ENCODE results near the gene DLL1. TPM values are rescaled to one million over a fixed set of nuclear protein-coding genes. Genes with fewer than 3 reads are reported as not detected.

The DLL1 gene
- total RNA-seq, 5 donors from 2014 or later (not counting 1 experiment from before 2014, with no cell fraction given), result 3.3 to 8.6 (median 4.7) TPM

- no peaks in the 10 kb centered on the region for H3K9me3 ChIP-seq
- peaks cover 5 to 29% of the 10 kb centered on the region in 2 donors for H3K27me3 Mint-ChIP-seq
- DNase-seq (no peak), ATAC-seq (replicated peaks in 1 of 4) (no peak)
- H3K4me3 ChIP-seq (ENCODE audit: control insufficient read depth in 1 of 2, extremely low read depth in 1 of 2, low read length in 1 of 2), result no peak overlapping the region
- no peaks in the 10 kb centered on the region for H3K4me1 ChIP-seq (ENCODE audit: control insufficient read depth in 1 of 2, extremely low read depth in 1 of 2, insufficient read depth in 2 of 2, low read length in 2 of 2)
- no peaks in the 10 kb centered on the region for H3K9me3 Mint-ChIP-seq
- ChIA-PET CTCF (no interaction called here), POLR2A (no interaction called here)
- H3K27ac Mint-ChIP-seq, result peak overlapping the region in 1 of 2 donors; percentile 61
- H3K36me3 ChIP-seq (ENCODE audit: control insufficient read depth in 2 of 2, extremely low read depth in 1 of 2, insufficient read depth in 1 of 2, low read length in 1 of 2), result no peaks in the 10 kb centered on the region
- H3K27ac ChIP-seq (ENCODE audit: low read length), result no peak overlapping the region
- peaks cover 0 to 3% (median 0%) of the 10 kb centered on the region in 3 donors for H3K4me1 Mint-ChIP-seq
- H3K36me3 Mint-ChIP-seq, result no peaks in the 10 kb centered on the region
- H3K4me3 Mint-ChIP-seq, result no peak overlapping the region
- peaks cover 0 to 58% of the 10 kb centered on the region in 2 experiments for H3K27me3 ChIP-seq (replicated peaks in 1 of 2; ENCODE audit: control insufficient read depth in 2 of 2, extremely low read depth in 1 of 2, insufficient read depth in 2 of 2, low read length in 1 of 2)
- WGBS (ENCODE audit: insufficient coverage), result 87% methylated on average over 3 of the region's 7 CpGs
Measured at GRCh38 chr6:170264086-170264485, 26.8 kb downstream of the DLL1 start.

GRCh38 chr6:170263410-170263809 is 27.5 kb downstream of the DLL1 start:
- CTCF ChIA-PET, result interaction anchor here in 1 of 2 donors (0.7 kb wide), 1 partner anchor 458 kb away, joined by 4 read pairs; no protein-coding TSS in a partner anchor
- 69% methylated on average over 6 of the region's 8 CpGs for WGBS (ENCODE audit: insufficient coverage)
- Mint-ChIP-seq H3K4me3 (no peak overlapping the region), H3K27ac (no peak overlapping the region), H3K27me3 (peaks cover 5 to 29% of the 10 kb centered on the region in 2 donors), H3K4me1 (peaks cover 0 to 3% (median 0%) of the 10 kb centered on the region in 3 donors), H3K9me3 (no peaks in the 10 kb centered on the region), H3K36me3 (no peaks in the 10 kb centered on the region)
- Histone ChIP-seq H3K4me1 (ENCODE audit: control insufficient read depth in 1 of 2, extremely low read depth in 1 of 2, insufficient read depth in 2 of 2, low read length in 2 of 2) (no peaks in the 10 kb centered on the region), H3K36me3 (ENCODE audit: control insufficient read depth in 2 of 2, extremely low read depth in 1 of 2, insufficient read depth in 1 of 2, low read length in 1 of 2) (no peaks in the 10 kb centered on the region), H3K9me3 (no peaks in the 10 kb centered on the region), H3K27me3 (replicated peaks in 1 of 2; ENCODE audit: control insufficient read depth in 2 of 2, extremely low read depth in 1 of 2, insufficient read depth in 2 of 2, low read length in 1 of 2) (peaks cover 0 to 54% of the 10 kb centered on the region in 2 experiments), H3K27ac (ENCODE audit: low read length) (no peak overlapping the region), H3K4me3 (ENCODE audit: control insufficient read depth in 1 of 2, extremely low read depth in 1 of 2, low read length in 1 of 2) (no peak overlapping the region)
- DNase-seq (no peak), ATAC-seq (replicated peaks in 1 of 4) (no peak)
- POLR2A ChIA-PET, result no interaction called here

GRCh38 chr6:170262489-170263088 is 28.3 kb downstream of the DLL1 start:
- Histone ChIP-seq H3K36me3 (ENCODE audit: control insufficient read depth in 2 of 2, extremely low read depth in 1 of 2, insufficient read depth in 1 of 2, low read length in 1 of 2) (no peaks in the 10 kb centered on the region), H3K9me3 (no peaks in the 10 kb centered on the region), H3K4me1 (ENCODE audit: control insufficient read depth in 1 of 2, extremely low read depth in 1 of 2, insufficient read depth in 2 of 2, low read length in 2 of 2) (no peaks in the 10 kb centered on the region), H3K4me3 (ENCODE audit: control insufficient read depth in 1 of 2, extremely low read depth in 1 of 2, low read length in 1 of 2) (no peak overlapping the region), H3K27ac (ENCODE audit: low read length) (no peak overlapping the region), H3K27me3 (replicated peaks in 1 of 2; ENCODE audit: control insufficient read depth in 2 of 2, extremely low read depth in 1 of 2, insufficient read depth in 2 of 2, low read length in 1 of 2) (peaks cover 0 to 46% of the 10 kb centered on the region in 2 experiments)
- H3K36me3 Mint-ChIP-seq, result no peaks in the 10 kb centered on the region
- ATAC-seq (replicated peaks in 1 of 4) (no peak), DNase-seq (no peak)
- H3K27ac Mint-ChIP-seq, result no peak overlapping the region
- H3K4me3 Mint-ChIP-seq, result no peak overlapping the region
- no peaks in the 10 kb centered on the region for H3K9me3 Mint-ChIP-seq
- peaks cover 0 to 3% (median 0%) of the 10 kb centered on the region in 3 donors for H3K4me1 Mint-ChIP-seq
- ChIA-PET POLR2A (interaction anchor here in 1 of 2 donors (0.6 kb wide), 1 partner anchor 41 kb away, joined by 3 read pairs; no protein-coding TSS in a partner anchor), CTCF (interaction anchor here in 1 of 2 donors (0.7 kb wide), 2 partner anchors 12 to 457 kb away, joined by 4 to 14 read pairs; no protein-coding TSS in a partner anchor)
- peaks cover 9 to 24% of the 10 kb centered on the region in 2 donors for H3K27me3 Mint-ChIP-seq
- WGBS (ENCODE audit: insufficient coverage), result 64% methylated on average over 17 of the region's 22 CpGs

- Mint-ChIP-seq H3K4me1 (peaks cover 0 to 3% (median 0%) of the 10 kb centered on the region in 3 donors), H3K9me3 (no peaks in the 10 kb centered on the region), H3K36me3 (no peaks in the 10 kb centered on the region), H3K4me3 (no peak overlapping the region), H3K27me3 (peaks cover 10 to 24% of the 10 kb centered on the region in 2 donors), H3K27ac (no peak overlapping the region)
- H3K9me3 ChIP-seq, result no peaks in the 10 kb centered on the region
- H3K36me3 ChIP-seq (ENCODE audit: control insufficient read depth in 2 of 2, extremely low read depth in 1 of 2, insufficient read depth in 1 of 2, low read length in 1 of 2), result no peaks in the 10 kb centered on the region
- ATAC-seq (replicated peaks in 1 of 4) (no peak), DNase-seq (no peak)
- no peak overlapping the region for H3K27ac ChIP-seq (ENCODE audit: low read length)
- H3K4me3 ChIP-seq (ENCODE audit: control insufficient read depth in 1 of 2, extremely low read depth in 1 of 2, low read length in 1 of 2), result no peak overlapping the region
- no peaks in the 10 kb centered on the region for H3K4me1 ChIP-seq (ENCODE audit: control insufficient read depth in 1 of 2, extremely low read depth in 1 of 2, insufficient read depth in 2 of 2, low read length in 2 of 2)
- H3K27me3 ChIP-seq (replicated peaks in 1 of 2; ENCODE audit: control insufficient read depth in 2 of 2, extremely low read depth in 1 of 2, insufficient read depth in 2 of 2, low read length in 1 of 2), result peaks cover 0 to 48% of the 10 kb centered on the region in 2 experiments
- CTCF ChIA-PET, result no interaction called here
- POLR2A ChIA-PET, result no interaction called here
- 79% methylated on average over 27 of the region's 32 CpGs for WGBS (ENCODE audit: insufficient coverage)
Measured at GRCh38 chr6:170261643-170262488, 29.0 kb downstream of the DLL1 start.

- POLR2A ChIA-PET, result no interaction called here
- H3K36me3 Mint-ChIP-seq, result no peaks in the 10 kb centered on the region
Measured at GRCh38 chr6:170260686-170261085, 30.2 kb downstream of the DLL1 start.

GRCh38 chr6:170259278-170259677 is 31.6 kb downstream of the DLL1 start:
- no peaks in the 10 kb centered on the region for H3K9me3 Mint-ChIP-seq
- WGBS (ENCODE audit: insufficient coverage), result 77% methylated on average over 5 of the region's 5 CpGs
- CTCF ChIA-PET, result no interaction called here

More at GRCh38 chr6:170260686-170261085, 30.2 kb downstream of the DLL1 start:
- H3K4me3 ChIP-seq (ENCODE audit: control insufficient read depth in 1 of 2, extremely low read depth in 1 of 2, low read length in 1 of 2), result no peak overlapping the region
- H3K27me3 ChIP-seq (replicated peaks in 1 of 2; ENCODE audit: control insufficient read depth in 2 of 2, extremely low read depth in 1 of 2, insufficient read depth in 2 of 2, low read length in 1 of 2), result peaks cover 0 to 45% of the 10 kb centered on the region in 2 experiments
- no peak overlapping the region for H3K27ac ChIP-seq (ENCODE audit: low read length)
- peaks cover 0 to 3% (median 0%) of the 10 kb centered on the region in 3 donors for H3K4me1 Mint-ChIP-seq
- CTCF ChIA-PET, result no interaction called here
- no peaks in the 10 kb centered on the region for H3K4me1 ChIP-seq (ENCODE audit: control insufficient read depth in 1 of 2, extremely low read depth in 1 of 2, insufficient read depth in 2 of 2, low read length in 2 of 2)
- H3K27ac Mint-ChIP-seq, result no peak overlapping the region
- H3K9me3 ChIP-seq, result no peaks in the 10 kb centered on the region
- H3K27me3 Mint-ChIP-seq, result peaks cover 10 to 22% of the 10 kb centered on the region in 2 donors
- no peaks in the 10 kb centered on the region for H3K9me3 Mint-ChIP-seq
- no peak overlapping the region for H3K4me3 Mint-ChIP-seq
- no peaks in the 10 kb centered on the region for H3K36me3 ChIP-seq (ENCODE audit: control insufficient read depth in 2 of 2, extremely low read depth in 1 of 2, insufficient read depth in 1 of 2, low read length in 1 of 2)
- ATAC-seq (replicated peaks in 1 of 4) (no peak), DNase-seq (no peak)
- 86% methylated on average over 4 of the region's 7 CpGs for WGBS (ENCODE audit: insufficient coverage)

More at GRCh38 chr6:170259278-170259677, 31.6 kb downstream of the DLL1 start:
- Histone ChIP-seq H3K27ac (ENCODE audit: low read length) (no peak overlapping the region), H3K4me1 (ENCODE audit: control insufficient read depth in 1 of 2, extremely low read depth in 1 of 2, insufficient read depth in 2 of 2, low read length in 2 of 2) (no peaks in the 10 kb centered on the region), H3K27me3 (replicated peaks in 1 of 2; ENCODE audit: control insufficient read depth in 2 of 2, extremely low read depth in 1 of 2, insufficient read depth in 2 of 2, low read length in 1 of 2) (peaks cover 0 to 43% of the 10 kb centered on the region in 2 experiments), H3K9me3 (no peaks in the 10 kb centered on the region), H3K36me3 (ENCODE audit: control insufficient read depth in 2 of 2, extremely low read depth in 1 of 2, insufficient read depth in 1 of 2, low read length in 1 of 2) (no peaks in the 10 kb centered on the region), H3K4me3 (ENCODE audit: control insufficient read depth in 1 of 2, extremely low read depth in 1 of 2, low read length in 1 of 2) (no peak overlapping the region)
- Mint-ChIP-seq H3K27me3 (peaks cover 15 to 23% of the 10 kb centered on the region in 2 donors), H3K4me1 (peaks cover 0 to 3% (median 0%) of the 10 kb centered on the region in 3 donors), H3K27ac (no peak overlapping the region), H3K4me3 (no peak overlapping the region), H3K36me3 (no peaks in the 10 kb centered on the region)
- no peak for ATAC-seq (replicated peaks in 1 of 4)
- no peak for DNase-seq
- POLR2A ChIA-PET, result no interaction called here

Measured in T-cell (primary cell).